Neural progenitor cell (in vitro differentiated cells): Measurements from ENCODE around the gene BOLA3. TPM values are rescaled to one million over a fixed set of nuclear protein-coding genes. Genes with fewer than 3 reads are reported as not detected.

ENCODE experiments used
- DNase-seq: peaks from one replicate; pipeline ENCODE4 v3.0.0-alpha.2; 2016; ENCODE audit warnings: low spot score
- H2AFZ ChIP-seq: fragments of 200-600 bp; sonication (generic); replicated peaks from 2 replicates; pipeline ENCODE4 v1.6.1; 2016; ENCODE audit warnings: antibody characterized with exemption
- H3F3A ChIP-seq: fragments of 200-600 bp; sonication (generic); 2 replicates; pipeline ENCODE4 v1.6.1; 2016; ENCODE audit warnings: antibody characterized with exemption, low read depth
- H3K27ac ChIP-seq: fragments of 200-600 bp; sonication (generic); 2 replicates; pipeline ENCODE4 v1.5.1; 2016; ENCODE audit warnings: mild to moderate bottlenecking
- H3K27me3 ChIP-seq: fragments of 200-600 bp; sonication (generic); 2 replicates; pipeline ENCODE4 v1.6.1; 2016; ENCODE audit warnings: mild to moderate bottlenecking, moderate library complexity
- H3K36me3 ChIP-seq: fragments of 200-600 bp; sonication (generic); 2 replicates; pipeline ENCODE4 v1.5.1; 2016
- H3K4me1 ChIP-seq: fragments of 200-600 bp; sonication (generic); 2 replicates; pipeline ENCODE4 v1.6.1; 2016; ENCODE audit warnings: mixed run types
- H3K4me2 ChIP-seq: fragments of 200-600 bp; sonication (generic); 2 replicates; pipeline ENCODE4 v1.6.1; 2016
- H3K4me3 ChIP-seq: fragments of 200-600 bp; sonication (generic); 2 replicates; pipeline ENCODE4 v1.5.1; 2016
- H3K79me2 ChIP-seq: fragments of 200-600 bp; sonication (generic); 2 replicates; pipeline ENCODE4 v1.6.1; 2016; ENCODE audit warnings: low read depth
- H3K9ac ChIP-seq: fragments of 200-600 bp; sonication (generic); 2 replicates; pipeline ENCODE4 v1.6.1; 2016
- H3K9me3 ChIP-seq: fragments of 200-600 bp; sonication (generic); 2 replicates; pipeline ENCODE4 v1.5.1; 2016; ENCODE audit warnings: low read depth
- H4K20me1 ChIP-seq: fragments of 200-600 bp; sonication (generic); 2 replicates; pipeline ENCODE4 v1.6.1; 2016; ENCODE audit warnings: low read depth
- H3K27ac Mint-ChIP-seq: 3 replicates; pipeline ENCODE4 v1.8.0; 2021; ENCODE audit warnings: mixed read lengths
- H3K27me3 Mint-ChIP-seq: 2 replicates; pipeline ENCODE4 v1.8.0; 2022; ENCODE audit warnings: low read depth, mild to moderate bottlenecking, inconsistent platforms, moderate library complexity, mixed read lengths; ENCODE audit not compliant: insufficient read depth
- H3K36me3 Mint-ChIP-seq: 3 replicates; pipeline ENCODE4 v1.8.0; 2021; ENCODE audit warnings: mixed read lengths
- H3K4me1 Mint-ChIP-seq: 3 replicates; pipeline ENCODE4 v1.8.0; 2021; ENCODE audit warnings: mixed read lengths
- H3K4me3 Mint-ChIP-seq: 3 replicates; pipeline ENCODE4 v1.8.0; 2021; ENCODE audit warnings: mild to moderate bottlenecking, moderate library complexity, mixed read lengths
- H3K9me3 Mint-ChIP-seq: 3 replicates; pipeline ENCODE4 v1.8.0; 2020; ENCODE audit warnings: mixed read lengths
- CTCF ChIP-seq: fragments of 200-600 bp; sonication (generic); IDR thresholded peaks from 2 replicates; pipeline ENCODE4 v1.5.1; 2017; ENCODE audit warnings: antibody characterized with exemption, mild to moderate bottlenecking
- EZH2 ChIP-seq: fragments of 200-600 bp; sonication (generic); IDR thresholded peaks from 2 replicates; pipeline ENCODE4 v1.6.1; 2017; ENCODE audit warnings: antibody characterized with exemption, mild to moderate bottlenecking, moderate library complexity
- EZH2phosphoT487 ChIP-seq: fragments of 200-600 bp; sonication (generic); IDR thresholded peaks from 2 replicates; pipeline ENCODE4 v1.6.1; 2017; ENCODE audit warnings: antibody characterized with exemption
- total RNA-seq: library from RNA; depleted of rRNA; stranded (reverse); fragments of >200 nt; gene quantifications from 2 replicates; pipeline ENCODE4 v1.2.3, GENCODE V29; 2015; ENCODE audit warnings: low replicate concordance

The BOLA3 gene
- total RNA-seq, 1 donor from 2014 or later, result 76.5 TPM

GRCh38 chr2:74146929-74147726, 584 bp downstream of the BOLA3 start:
- H3K9me3 ChIP-seq, result no peaks in the 10 kb centered on the region
- no peak overlapping the region for H3K27ac ChIP-seq
- peak overlapping the region; percentile 87 for H2AFZ ChIP-seq

GRCh38 chr2:74142340-74142739, 5.4 kb downstream of the BOLA3 start:
- DNase-seq, result peak; percentile 44
- H3K27ac Mint-ChIP-seq, result no peak overlapping the region

More at GRCh38 chr2:74146929-74147726, 584 bp downstream of the BOLA3 start:
- TF ChIP-seq EZH2, result no peak
- no peak for TF ChIP-seq EZH2phosphoT487
- TF ChIP-seq CTCF, result no peak
- H3K36me3 Mint-ChIP-seq, result peaks cover 4% of the 10 kb centered on the region
- H3K27ac Mint-ChIP-seq, result no peak overlapping the region
- Histone ChIP-seq H3F3A (peaks cover 33% of the 10 kb centered on the region), H3K9ac (peak overlapping the region; percentile 49), H3K27me3 (no peaks in the 10 kb centered on the region), H3K79me2 (peaks cover 11% of the 10 kb centered on the region), H3K4me1 (peaks cover 8% of the 10 kb centered on the region), H4K20me1 (peaks cover 3% of the 10 kb centered on the region), H3K36me3 (no peaks in the 10 kb centered on the region), H3K4me2 (peak overlapping the region; percentile 94), H3K4me3 (peak overlapping the region; percentile 68)
- no peaks in the 10 kb centered on the region for H3K9me3 Mint-ChIP-seq
- peaks cover 3% of the 10 kb centered on the region for H3K4me1 Mint-ChIP-seq
- no peak overlapping the region for H3K4me3 Mint-ChIP-seq
- H3K27me3 Mint-ChIP-seq, result no peaks in the 10 kb centered on the region
- no peak for DNase-seq

GRCh38 chr2:74138600-74139323, 8.9 kb downstream of the BOLA3 start:
- no peak overlapping the region for H3K4me3 Mint-ChIP-seq
- TF ChIP-seq EZH2 (no peak), CTCF (peak; percentile 57), EZH2phosphoT487 (no peak)
- H3K27me3 Mint-ChIP-seq, result peaks cover 6% of the 10 kb centered on the region
- H3K4me2 ChIP-seq, result no peak overlapping the region
- H3K27ac Mint-ChIP-seq, result no peak overlapping the region
- H3K9me3 Mint-ChIP-seq, result no peaks in the 10 kb centered on the region
- peak; percentile 15 for DNase-seq
- H3K4me3 ChIP-seq, result no peak overlapping the region
- H3K36me3 ChIP-seq, result no peaks in the 10 kb centered on the region
- no peak overlapping the region for H3K27ac ChIP-seq
- H3K9ac ChIP-seq, result no peak overlapping the region
- no peak overlapping the region for H2AFZ ChIP-seq
- H3K27me3 ChIP-seq, result no peaks in the 10 kb centered on the region
- H3K4me1 ChIP-seq, result no peaks in the 10 kb centered on the region
- H3K4me1 Mint-ChIP-seq, result no peaks in the 10 kb centered on the region
- no peaks in the 10 kb centered on the region for H3K9me3 ChIP-seq
- peaks cover 22% of the 10 kb centered on the region for H3K36me3 Mint-ChIP-seq
- H4K20me1 ChIP-seq, result no peaks in the 10 kb centered on the region
- H3F3A ChIP-seq, result no peaks in the 10 kb centered on the region
- H3K79me2 ChIP-seq, result no peaks in the 10 kb centered on the region

More at GRCh38 chr2:74142340-74142739, 5.4 kb downstream of the BOLA3 start:
- H3K9me3 Mint-ChIP-seq, result no peaks in the 10 kb centered on the region
- no peaks in the 10 kb centered on the region for H3F3A ChIP-seq
- no peak overlapping the region for H3K9ac ChIP-seq
- H3K27me3 ChIP-seq, result no peaks in the 10 kb centered on the region
- no peak overlapping the region for H2AFZ ChIP-seq
- H3K79me2 ChIP-seq, result peaks cover 10% of the 10 kb centered on the region
- H3K9me3 ChIP-seq, result no peaks in the 10 kb centered on the region
- TF ChIP-seq CTCF (peak; percentile 36), EZH2 (no peak)
- peaks cover 4% of the 10 kb centered on the region for H3K4me1 ChIP-seq
- peaks cover 3% of the 10 kb centered on the region for H3K4me1 Mint-ChIP-seq
- H3K36me3 ChIP-seq, result no peaks in the 10 kb centered on the region
- peaks cover 6% of the 10 kb centered on the region for H3K27me3 Mint-ChIP-seq
- H4K20me1 ChIP-seq, result no peaks in the 10 kb centered on the region
- H3K4me3 ChIP-seq, result no peak overlapping the region
- H3K4me2 ChIP-seq, result no peak overlapping the region
- peak overlapping the region; percentile 3 for H3K4me3 Mint-ChIP-seq
- H3K27ac ChIP-seq, result no peak overlapping the region
- peaks cover 18% of the 10 kb centered on the region for H3K36me3 Mint-ChIP-seq
